NB4 (cell line): Measurements from ENCODE around the gene DST.

Source experiments
- DNase-seq: peaks from one replicate; pipeline ENCODE4 v3.0.0; 2010; ENCODE audit warnings: low read depth
- H3K4me3 ChIP-seq: one replicate; pipeline ENCODE4 v1.5.1; 2011; ENCODE audit warnings: mild to moderate bottlenecking, low read depth, low read length, moderate library complexity
- MYC ChIP-seq: IDR thresholded peaks from 2 replicates; pipeline ENCODE4 v1.6.1; 2011; ENCODE audit warnings: low read depth, low read length
- POLR2A ChIP-seq: IDR thresholded peaks from 2 replicates; pipeline ENCODE4 v1.6.1; 2011; ENCODE audit warnings: mild to moderate bottlenecking; ENCODE audit not compliant: insufficient read length; ENCODE audit errors: extremely low read depth
- TF ChIP-seq, protein P1 (sequence below): IDR thresholded peaks from one replicate; pipeline ENCODE4 v1.5.1; 2012; ENCODE audit warnings: low read depth, low read length
- TF ChIP-seq, protein P2 (sequence below): IDR thresholded peaks from 2 replicates; pipeline ENCODE4 v1.6.1; 2011; ENCODE audit warnings: low read depth, low read length

The DST gene

DNA sequence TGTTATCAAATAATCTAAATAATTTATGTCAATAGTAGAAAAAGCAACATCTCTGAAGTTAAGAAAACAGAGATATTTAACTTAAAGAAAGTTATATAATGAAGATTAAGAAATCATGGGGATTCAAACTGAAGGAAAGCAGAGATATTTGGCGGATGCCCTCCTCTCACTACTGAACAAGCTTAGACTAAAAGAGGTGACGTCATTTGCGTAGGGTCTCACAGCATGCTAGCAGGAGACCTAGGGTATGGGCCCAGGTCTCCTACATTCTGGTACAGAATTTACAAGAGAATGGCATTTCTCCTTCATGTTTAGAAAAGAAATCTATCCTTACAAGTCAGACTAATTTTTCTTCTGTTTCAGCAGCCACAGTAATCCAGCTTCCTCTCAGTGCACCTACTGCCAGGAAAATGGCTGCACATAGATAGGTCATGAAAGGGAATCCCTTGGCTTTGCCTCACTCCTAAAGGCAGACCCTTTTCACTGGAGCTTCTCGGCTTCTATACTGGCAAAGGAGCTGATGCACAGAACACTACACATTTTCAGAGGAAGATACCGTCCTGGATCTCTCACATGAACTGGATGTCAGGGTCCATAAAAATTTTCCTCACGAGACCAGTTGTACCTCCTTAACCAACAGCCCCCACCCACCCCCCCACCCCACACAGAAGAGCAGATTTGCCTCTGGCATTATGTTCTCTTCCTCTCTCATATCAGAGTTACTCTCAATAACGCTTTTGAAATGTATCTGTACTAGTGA lies 41.8 kb upstream of the DST start:
- H3K4me3 ChIP-seq = no peak overlapping the region
- no peak for TF ChIP-seq POLR2A
- TF ChIP-seq MYC = no peak
- TF ChIP-seq, protein P1, sequence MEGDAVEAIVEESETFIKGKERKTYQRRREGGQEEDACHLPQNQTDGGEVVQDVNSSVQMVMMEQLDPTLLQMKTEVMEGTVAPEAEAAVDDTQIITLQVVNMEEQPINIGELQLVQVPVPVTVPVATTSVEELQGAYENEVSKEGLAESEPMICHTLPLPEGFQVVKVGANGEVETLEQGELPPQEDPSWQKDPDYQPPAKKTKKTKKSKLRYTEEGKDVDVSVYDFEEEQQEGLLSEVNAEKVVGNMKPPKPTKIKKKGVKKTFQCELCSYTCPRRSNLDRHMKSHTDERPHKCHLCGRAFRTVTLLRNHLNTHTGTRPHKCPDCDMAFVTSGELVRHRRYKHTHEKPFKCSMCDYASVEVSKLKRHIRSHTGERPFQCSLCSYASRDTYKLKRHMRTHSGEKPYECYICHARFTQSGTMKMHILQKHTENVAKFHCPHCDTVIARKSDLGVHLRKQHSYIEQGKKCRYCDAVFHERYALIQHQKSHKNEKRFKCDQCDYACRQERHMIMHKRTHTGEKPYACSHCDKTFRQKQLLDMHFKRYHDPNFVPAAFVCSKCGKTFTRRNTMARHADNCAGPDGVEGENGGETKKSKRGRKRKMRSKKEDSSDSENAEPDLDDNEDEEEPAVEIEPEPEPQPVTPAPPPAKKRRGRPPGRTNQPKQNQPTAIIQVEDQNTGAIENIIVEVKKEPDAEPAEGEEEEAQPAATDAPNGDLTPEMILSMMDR = no peak
- TF ChIP-seq, protein P2, sequence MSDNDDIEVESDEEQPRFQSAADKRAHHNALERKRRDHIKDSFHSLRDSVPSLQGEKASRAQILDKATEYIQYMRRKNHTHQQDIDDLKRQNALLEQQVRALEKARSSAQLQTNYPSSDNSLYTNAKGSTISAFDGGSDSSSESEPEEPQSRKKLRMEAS = no peak
- no peak for DNase-seq

DNA sequence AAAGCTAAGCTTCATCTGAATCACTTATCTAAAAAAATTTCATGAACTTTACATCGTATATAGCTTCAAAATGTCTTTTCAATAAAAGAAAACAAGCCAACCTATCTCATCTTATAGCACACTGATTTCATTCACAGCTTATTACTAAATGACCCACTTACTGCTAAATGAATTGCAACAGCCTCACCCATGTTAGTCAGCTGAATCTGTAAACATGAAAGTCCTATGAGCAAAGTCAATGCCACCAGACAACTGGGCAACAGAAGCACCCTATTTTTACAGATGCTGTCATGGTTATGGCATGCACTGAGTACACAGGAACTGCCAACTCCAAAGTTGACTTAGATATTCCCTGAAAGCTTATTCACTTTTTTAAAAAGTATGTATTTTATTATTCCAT lies 41.2 kb upstream of the DST start:
- no peak overlapping the region for H3K4me3 ChIP-seq
- no peak for DNase-seq
- TF ChIP-seq POLR2A (no peak), MYC (no peak)
- TF ChIP-seq, protein P2 = no peak
- TF ChIP-seq, protein P1 = no peak

DNA sequence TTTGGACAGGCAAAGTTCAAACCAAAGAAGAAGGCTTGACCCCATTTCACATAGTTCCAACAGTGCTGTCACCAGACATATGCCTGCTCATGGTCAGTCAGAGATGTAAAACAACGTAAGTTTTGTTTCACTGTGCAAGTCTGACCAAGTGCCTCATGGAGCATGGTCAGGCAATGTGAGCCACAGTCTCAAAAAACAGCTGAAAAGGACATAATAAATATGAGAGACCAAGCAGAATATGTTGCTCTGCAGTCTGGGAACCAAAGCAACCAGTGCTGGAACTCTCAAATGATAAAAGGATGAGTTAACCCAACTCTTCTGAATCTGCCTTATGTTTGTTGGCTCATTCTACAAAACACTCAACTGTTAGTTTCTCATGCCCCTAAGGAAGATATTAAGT lies 39.9 kb upstream of the DST start:
- TF ChIP-seq, protein P2 = no peak
- no peak for TF ChIP-seq MYC
- no peak for TF ChIP-seq POLR2A
- TF ChIP-seq, protein P1 = no peak
- no peak overlapping the region for H3K4me3 ChIP-seq
- no peak for DNase-seq

DNA sequence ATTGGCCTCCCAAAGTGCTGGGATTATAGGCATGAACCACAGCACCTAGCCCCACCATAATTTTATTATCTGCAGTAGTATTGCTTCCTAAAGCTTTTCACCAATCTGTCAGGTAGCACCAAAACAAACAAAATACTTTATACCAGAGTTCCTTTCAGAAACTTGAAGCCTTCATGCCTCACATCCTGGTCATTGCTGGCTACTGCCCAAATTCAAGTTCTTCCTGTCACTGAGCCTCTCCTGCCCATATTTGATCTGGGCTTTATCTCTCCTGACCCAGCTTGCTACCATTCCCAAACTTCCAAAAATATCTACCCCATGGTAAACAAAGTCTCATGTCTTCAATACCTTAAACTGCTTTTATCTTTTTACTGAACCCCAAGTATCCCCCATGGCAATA lies 34.9 kb upstream of the DST start:
- TF ChIP-seq, protein P2 = no peak
- TF ChIP-seq MYC (no peak), POLR2A (no peak)
- TF ChIP-seq, protein P1 = no peak
- no peak overlapping the region for H3K4me3 ChIP-seq

DNA sequence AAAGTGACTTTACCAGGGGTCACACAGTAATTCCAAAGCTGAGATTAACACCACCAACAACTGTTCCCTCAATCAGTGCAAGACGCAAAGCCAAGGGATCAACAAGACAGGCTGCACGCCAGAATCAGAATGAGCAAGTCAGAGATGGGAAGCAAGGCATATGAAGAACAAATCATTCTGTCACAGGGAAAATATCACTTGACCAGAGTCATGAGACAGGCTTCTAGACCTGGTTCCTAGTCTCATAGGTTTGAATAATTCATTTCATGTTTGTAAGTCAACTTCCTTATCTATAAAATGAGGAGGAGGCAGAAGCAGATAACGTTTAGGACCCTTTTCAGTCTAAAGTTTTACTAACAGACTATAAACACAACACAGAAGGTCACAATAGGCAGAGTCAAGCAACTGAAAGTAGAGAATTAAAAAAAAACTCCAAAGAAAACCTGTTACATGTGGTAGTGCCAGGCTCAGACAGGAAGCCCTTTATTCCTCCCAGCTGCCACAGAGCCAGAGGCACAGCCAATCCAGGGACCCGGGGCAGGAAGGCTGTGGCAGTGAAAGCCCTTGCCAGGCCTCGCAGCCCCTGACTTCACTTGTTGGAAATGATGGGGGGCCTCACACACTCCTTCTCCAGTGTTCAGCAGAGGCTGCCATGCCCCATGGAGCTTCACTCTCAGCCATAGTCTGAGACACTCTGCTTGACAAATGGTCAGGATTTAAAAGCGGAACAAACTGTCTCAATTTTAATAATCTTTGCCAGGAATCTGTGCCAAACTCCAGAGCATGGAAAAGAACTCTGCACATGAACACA lies 29.2 kb upstream of the DST start:
- no peak for DNase-seq
- TF ChIP-seq POLR2A (no peak), MYC (no peak)
- TF ChIP-seq, protein P1 = no peak
- TF ChIP-seq, protein P2 = no peak
- H3K4me3 ChIP-seq = no peak overlapping the region

More for the DNA sequence above, 34.9 kb upstream of the DST start:
- no peak for DNase-seq
